Fibroblast of mammary gland (primary cell): ENCODE measurements around the gene FOSL2.

Experiments
- DNase-seq: peaks from one replicate; pipeline ENCODE4 v3.0.0-alpha.2; 2010; ENCODE audit warnings: low read depth
- H3K4me3 ChIP-seq: 2 replicates; pipeline ENCODE4 v1.5.1; 2011; ENCODE audit warnings: low read depth, mild to moderate bottlenecking, low read length, moderate library complexity; ENCODE audit not compliant: control insufficient read depth
- CTCF ChIP-seq: conservative IDR thresholded peaks from 2 replicates; pipeline ENCODE4 v1.5.1; 2011; ENCODE audit warnings: low read depth, low read length, inconsistent platforms; ENCODE audit not compliant: control insufficient read depth, insufficient read depth

Gene FOSL2

GRCh38 chr2:28415715-28416114 lies 23.1 kb downstream of the FOSL2 start:
- no peak for DNase-seq
- no peak overlapping the region for H3K4me3 ChIP-seq
- TF ChIP-seq CTCF: no peak

GRCh38 chr2:28419003-28419402 lies 26.3 kb downstream of the FOSL2 start:
- TF ChIP-seq CTCF: no peak

GRCh38 chr2:28419443-28420270 lies 27.0 kb downstream of the FOSL2 start:
- DNase-seq: no peak
- no peak for TF ChIP-seq CTCF
- no peak overlapping the region for H3K4me3 ChIP-seq

More at GRCh38 chr2:28419003-28419402, 26.3 kb downstream of the FOSL2 start:
- H3K4me3 ChIP-seq: no peak overlapping the region
- DNase-seq: no peak

GRCh38 chr2:28420722-28421121 lies 28.1 kb downstream of the FOSL2 start:
- no peak for TF ChIP-seq CTCF
- no peak overlapping the region for H3K4me3 ChIP-seq
- no peak for DNase-seq

- DNase-seq: no peak
- H3K4me3 ChIP-seq: no peak overlapping the region
- no peak for TF ChIP-seq CTCF
These were observed 30.5 kb downstream of the FOSL2 start for GRCh38 chr2:28422908-28423741.

- TF ChIP-seq CTCF: no peak
- no peak overlapping the region for H3K4me3 ChIP-seq
- no peak for DNase-seq
These were observed 31.4 kb downstream of the FOSL2 start for GRCh38 chr2:28423856-28424605.
